Lower leg skin (tissue), 4 donors: ENCODE results near the gene MIF4GD. TPM values are rescaled to one million over a fixed set of nuclear protein-coding genes. Genes with fewer than 3 reads are reported as not detected.

Experiments
- DNase-seq, 2 donors: peaks; one replicate each; pipeline ENCODE4 v3.0.0-alpha.2; 2019; ENCODE audit warnings: low spot score in 2 of 2
- H3K4me3 ChIP-seq: fragments of 200-600 bp; sonication (generic); 2 replicates; pipeline ENCODE4 v1.5.1; 2017; ENCODE audit warnings: mild to moderate bottlenecking, low read depth; ENCODE audit not compliant: poor library complexity, severe bottlenecking
- CTCF ChIP-seq, 3 donors: fragments of 450-650 bp; IDR thresholded peaks; one replicate each; pipeline ENCODE4 v1.5.1; 2016; ENCODE audit warnings: antibody characterized with exemption in 3 of 3, mild to moderate bottlenecking in 3 of 3, moderate library complexity in 2 of 3
- POLR2A ChIP-seq, 2 donors: fragments of 450-650 bp; IDR thresholded peaks; one replicate each; pipeline ENCODE4 v1.6.1; 2016 to 2017; ENCODE audit warnings: antibody characterized with exemption in 2 of 2, mild to moderate bottlenecking in 1 of 2, moderate library complexity in 1 of 2
- WGBS, 2 donors: methylation state at CpG; one replicate each; pipeline ENCODE4 v1.1.5; 2018; 5-methylcytosine and 5-hydroxymethylcytosine counted together
- intact Hi-C: fragments of 100-400 bp; cut with DNase I; formaldehyde crosslinking; loops from one replicate; pipeline ENCODE4 v1.15.0; 2023; ENCODE audit warnings: low total_unique reads
- total RNA-seq, 4 donors: library from RNA; depleted of rRNA; stranded (reverse); fragments of >200 nt; gene quantifications; one replicate each; pipeline ENCODE4 v1.1.0, GENCODE V29; 2016

Gene MIF4GD
- total RNA-seq, 4 donors from 2014 or later, result 22.6 to 41.8 (median 32.6) TPM

GRCh38 chr17:75228305-75228704 is 42.7 kb downstream of the MIF4GD start:
- intact Hi-C loops, result no loop called here
- no peak overlapping the region for H3K4me3 ChIP-seq
- TF ChIP-seq POLR2A (IDR thresholded peaks at IDR 0.05), result no peak
- TF ChIP-seq CTCF (IDR thresholded peaks at IDR 0.05), result no peak
- 46 to 57% methylated on average over 2 of the region's 2 CpGs for WGBS, 2 donors
- peak in 1 of 2 donors; percentile 57 for DNase-seq

- WGBS, 2 donors, result 86 to 87% methylated on average over 5 of the region's 5 CpGs
- TF ChIP-seq CTCF (IDR thresholded peaks at IDR 0.05) (no peak), POLR2A (IDR thresholded peaks at IDR 0.05) (no peak)
- H3K4me3 ChIP-seq, result no peak overlapping the region
- intact Hi-C loops, result no loop called here
- DNase-seq, result no peak
Measured at GRCh38 chr17:75227729-75228128, 43.3 kb downstream of the MIF4GD start.

- no peak for DNase-seq
- TF ChIP-seq POLR2A (IDR thresholded peaks at IDR 0.05) (no peak), CTCF (IDR thresholded peaks at IDR 0.05) (no peak)
- H3K4me3 ChIP-seq, result no peak overlapping the region
- WGBS, 2 donors, result 74 to 78% methylated on average over 12 to 14 of the region's 14 CpGs
- intact Hi-C loops, result no loop called here
Measured at GRCh38 chr17:75225016-75225415, 46.0 kb downstream of the MIF4GD start.

GRCh38 chr17:75219815-75220214 is 51.2 kb downstream of the MIF4GD start:
- no peak for DNase-seq
- intact Hi-C loops, result no loop called here
- 89 to 97% methylated on average over 3 of the region's 3 CpGs for WGBS, 2 donors
- no peak overlapping the region for H3K4me3 ChIP-seq
- TF ChIP-seq CTCF (IDR thresholded peaks at IDR 0.05) (no peak), POLR2A (IDR thresholded peaks at IDR 0.05) (no peak)

- no peak for TF ChIP-seq POLR2A (IDR thresholded peaks at IDR 0.05)
- no peak for TF ChIP-seq CTCF (IDR thresholded peaks at IDR 0.05)
- DNase-seq, result no peak
- no peak overlapping the region for H3K4me3 ChIP-seq
- 93 to 94% methylated on average over 6 of the region's 6 CpGs for whole genome bisulfite sequencing, 2 donors
- intact Hi-C loops, result no loop called here
Measured at GRCh38 chr17:75218131-75218530, 52.9 kb downstream of the MIF4GD start.

Other genes with a start within 250 kb of the MIF4GD start
- gene ATP5PD, start 224.3 kb downstream of the MIF4GD start, total RNA-seq, result 100 to 1,000 TPM; 212 to 298 (median 249) TPM
- 10 to 100 TPM; 22.5 to 38.3 (median 28.6) TPM for gene KCTD2, start 224.0 kb downstream of the MIF4GD start, total RNA-seq
- gene SLC16A5, start 183.3 kb downstream of the MIF4GD start, total RNA-seq, result 100 to 1,000 TPM in 1 of 4 donors, 10 to 100 TPM in 3; 41.1 to 101 (median 62.6) TPM
- 10 to 100 TPM; 10.6 to 14.7 (median 11.9) TPM for gene ARMC7, start 161.3 kb downstream of the MIF4GD start, total RNA-seq
- gene NT5C, start 139.5 kb downstream of the MIF4GD start, total RNA-seq, result 100 to 1,000 TPM in 3 of 4 donors, 10 to 100 TPM in 1; 62.5 to 107 (median 105) TPM
- 10 to 100 TPM; 30.2 to 56.4 (median 37.1) TPM for gene JPT1, start 116.7 kb downstream of the MIF4GD start, total RNA-seq
- gene SUMO2, start 88.3 kb downstream of the MIF4GD start, total RNA-seq, result 10 to 100 TPM; 59.8 to 75.6 (median 68.2) TPM
- 10 to 100 TPM; 32.1 to 46.2 (median 35.1) TPM for gene NUP85, start 65.6 kb downstream of the MIF4GD start, total RNA-seq
- gene GGA3, start 9.6 kb downstream of the MIF4GD start, total RNA-seq, result 10 to 100 TPM; 27.5 to 43.1 (median 29.9) TPM
- gene MRPS7, start 9.4 kb downstream of the MIF4GD start, total RNA-seq, result 10 to 100 TPM; 20.7 to 36.0 (median 31.4) TPM
- gene SLC25A19, start 18.2 kb upstream of the MIF4GD start, total RNA-seq, result 1 to 10 TPM; 4.0 to 7.1 (median 5.9) TPM
- 10 to 100 TPM; 55.1 to 96.5 (median 75.4) TPM for gene GRB2, start 134.4 kb upstream of the MIF4GD start, total RNA-seq
- 100 to 1,000 TPM in 1 of 4 donors, 10 to 100 TPM in 3; 39.3 to 103 (median 79.0) TPM for gene TMEM94, start 185.4 kb upstream of the MIF4GD start, total RNA-seq
- gene CASKIN2, start 244.3 kb upstream of the MIF4GD start, total RNA-seq, result 10 to 100 TPM; 11.7 to 23.2 (median 17.8) TPM
- gene TSEN54, start 245.3 kb upstream of the MIF4GD start, total RNA-seq, result 10 to 100 TPM; 42.7 to 70.8 (median 50.8) TPM